ENCODE data around the gene RRAS.

Gene RRAS

GRCh38 chr19:49662011-49662410 lies 22.1 kb upstream of the RRAS start:
- Histone ChIP-seq H3K27me3 (ENCODE audit: low read length) (no peaks in the 10 kb centered on the region), H3K36me3 (ENCODE audit: low read length) (0 out of 2 replicates have a peak, but pooled peaks cover 3% of the 10 kb centered on the region), H3K9me2 (replicated peaks; ENCODE audit: insufficient read depth, low read length) (no peaks in the 10 kb centered on the region), H3K9me3 (ENCODE audit: insufficient read depth, low read length) (no peaks in the 10 kb centered on the region), H3K9ac (ENCODE audit: low read length) (no peak overlapping the region), H3K4me2 (ENCODE audit: low read depth, low read length, poor library complexity, severe bottlenecking) (no peak overlapping the region), H2AFZ (ENCODE audit: low read depth, low read length, severe bottlenecking) (no peak overlapping the region), H3K27ac (ENCODE audit: low read depth, low read length) (no peak overlapping the region), H4K20me1 (ENCODE audit: low read depth, low read length) (no peaks in the 10 kb centered on the region), H3K4me3 (ENCODE audit: insufficient read depth, low read length, poor library complexity, severe bottlenecking) (no peak overlapping the region), H3K79me2 (ENCODE audit: insufficient read depth, low read length) (peaks cover 35% of the 10 kb centered on the region), H3F3A (ENCODE audit: insufficient read depth) (0 out of 2 replicates have a peak, but pooled peaks cover 10% of the 10 kb centered on the region)
- TF ChIP-seq CTCF (IDR thresholded peaks at IDR 0.05; ENCODE audit: insufficient read depth, low read length, poor library complexity, severe bottlenecking) (no peak), EZH2phosphoT487 (conservative IDR thresholded peaks at IDR 0.05; ENCODE audit: low read length) (no peak)

GRCh38 chr19:49660338-49660961 lies 20.5 kb upstream of the RRAS start:
- Histone ChIP-seq H3K4me2 (ENCODE audit: low read depth, low read length, poor library complexity, severe bottlenecking) (no peak overlapping the region), H3K9ac (ENCODE audit: low read length) (no peak overlapping the region), H3K36me3 (ENCODE audit: low read length) (0 out of 2 replicates have a peak, but pooled peaks cover 3% of the 10 kb centered on the region), H3K27me3 (ENCODE audit: low read length) (no peaks in the 10 kb centered on the region), H3K79me2 (ENCODE audit: insufficient read depth, low read length) (peaks cover 22% of the 10 kb centered on the region), H3F3A (ENCODE audit: insufficient read depth) (0 out of 2 replicates have a peak, but pooled peaks cover 10% of the 10 kb centered on the region), H3K4me3 (ENCODE audit: insufficient read depth, low read length, poor library complexity, severe bottlenecking) (no peak overlapping the region), H3K9me2 (replicated peaks; ENCODE audit: insufficient read depth, low read length) (no peaks in the 10 kb centered on the region), H2AFZ (ENCODE audit: low read depth, low read length, severe bottlenecking) (no peak overlapping the region), H3K9me3 (ENCODE audit: insufficient read depth, low read length) (no peaks in the 10 kb centered on the region), H3K27ac (ENCODE audit: low read depth, low read length) (no peak overlapping the region), H4K20me1 (ENCODE audit: low read depth, low read length) (no peaks in the 10 kb centered on the region)
- TF ChIP-seq EZH2phosphoT487 (conservative IDR thresholded peaks at IDR 0.05; ENCODE audit: low read length) = no peak
- no peak for TF ChIP-seq CTCF (IDR thresholded peaks at IDR 0.05; ENCODE audit: insufficient read depth, low read length, poor library complexity, severe bottlenecking)

DNA sequence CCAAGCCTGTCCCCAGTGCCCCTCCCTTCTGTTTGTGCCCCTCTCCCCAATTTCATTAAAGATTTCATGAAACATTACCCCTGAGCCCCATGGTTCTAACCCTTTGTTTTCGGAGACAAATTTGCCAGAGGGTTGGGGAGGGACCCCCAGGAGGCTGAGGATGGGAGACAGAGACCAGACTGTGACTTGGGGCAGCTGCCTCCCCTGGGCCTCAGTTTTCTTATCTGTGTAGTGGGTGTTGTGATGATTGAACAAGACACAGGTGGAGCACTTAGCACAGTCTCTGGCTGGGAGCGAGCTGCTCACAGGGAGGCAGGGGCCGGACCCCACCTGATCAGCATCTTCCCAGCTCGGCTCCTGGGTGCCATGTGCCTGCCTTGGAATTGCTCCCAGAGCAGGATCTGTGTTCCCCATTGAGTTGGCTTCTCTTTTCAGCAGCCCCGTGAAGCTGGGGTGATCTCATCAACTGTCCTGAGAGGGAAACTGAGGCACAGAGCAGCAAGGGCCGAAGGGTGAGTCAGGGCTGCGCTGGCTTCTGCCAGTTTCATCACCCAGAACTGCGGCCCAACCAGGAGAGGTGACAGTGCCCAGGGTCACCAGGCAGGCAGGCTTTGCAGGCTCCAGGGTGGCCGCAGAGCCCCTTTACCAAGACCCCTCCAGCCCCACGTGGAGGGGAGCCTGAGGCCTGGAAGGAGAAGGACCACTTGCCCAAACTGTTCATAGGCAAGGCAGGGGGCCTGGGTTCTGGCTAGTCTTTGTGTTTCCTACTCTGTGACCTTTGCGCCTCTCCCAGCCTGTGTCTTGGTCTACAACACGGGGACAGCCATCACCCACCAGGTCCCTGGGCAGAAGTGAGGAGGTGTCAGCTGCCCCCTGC lies 18.9 kb upstream of the RRAS start:
- Histone ChIP-seq H3K79me2 (ENCODE audit: insufficient read depth, low read length) (peaks cover 7% of the 10 kb centered on the region), H3K4me2 (ENCODE audit: low read depth, low read length, poor library complexity, severe bottlenecking) (no peak overlapping the region), H3K9me2 (replicated peaks; ENCODE audit: insufficient read depth, low read length) (no peaks in the 10 kb centered on the region), H3K36me3 (ENCODE audit: low read length) (0 out of 2 replicates have a peak, but pooled peaks cover 3% of the 10 kb centered on the region), H3K27me3 (ENCODE audit: low read length) (no peaks in the 10 kb centered on the region), H3K9ac (ENCODE audit: low read length) (no peak overlapping the region), H3K4me3 (ENCODE audit: insufficient read depth, low read length, poor library complexity, severe bottlenecking) (no peak overlapping the region), H3F3A (ENCODE audit: insufficient read depth) (0 out of 2 replicates have a peak, but pooled peaks cover 10% of the 10 kb centered on the region), H2AFZ (ENCODE audit: low read depth, low read length, severe bottlenecking) (no peak overlapping the region), H3K9me3 (ENCODE audit: insufficient read depth, low read length) (no peaks in the 10 kb centered on the region), H4K20me1 (ENCODE audit: low read depth, low read length) (no peaks in the 10 kb centered on the region), H3K27ac (ENCODE audit: low read depth, low read length) (no peak overlapping the region)
- TF ChIP-seq CTCF (IDR thresholded peaks at IDR 0.05; ENCODE audit: insufficient read depth, low read length, poor library complexity, severe bottlenecking) (no peak), EZH2phosphoT487 (conservative IDR thresholded peaks at IDR 0.05; ENCODE audit: low read length) (no peak)

All from SU-DHL-6 (cell line).